Measurements from ENCODE around the gene TRIB2.

The TRIB2 gene

DNA sequence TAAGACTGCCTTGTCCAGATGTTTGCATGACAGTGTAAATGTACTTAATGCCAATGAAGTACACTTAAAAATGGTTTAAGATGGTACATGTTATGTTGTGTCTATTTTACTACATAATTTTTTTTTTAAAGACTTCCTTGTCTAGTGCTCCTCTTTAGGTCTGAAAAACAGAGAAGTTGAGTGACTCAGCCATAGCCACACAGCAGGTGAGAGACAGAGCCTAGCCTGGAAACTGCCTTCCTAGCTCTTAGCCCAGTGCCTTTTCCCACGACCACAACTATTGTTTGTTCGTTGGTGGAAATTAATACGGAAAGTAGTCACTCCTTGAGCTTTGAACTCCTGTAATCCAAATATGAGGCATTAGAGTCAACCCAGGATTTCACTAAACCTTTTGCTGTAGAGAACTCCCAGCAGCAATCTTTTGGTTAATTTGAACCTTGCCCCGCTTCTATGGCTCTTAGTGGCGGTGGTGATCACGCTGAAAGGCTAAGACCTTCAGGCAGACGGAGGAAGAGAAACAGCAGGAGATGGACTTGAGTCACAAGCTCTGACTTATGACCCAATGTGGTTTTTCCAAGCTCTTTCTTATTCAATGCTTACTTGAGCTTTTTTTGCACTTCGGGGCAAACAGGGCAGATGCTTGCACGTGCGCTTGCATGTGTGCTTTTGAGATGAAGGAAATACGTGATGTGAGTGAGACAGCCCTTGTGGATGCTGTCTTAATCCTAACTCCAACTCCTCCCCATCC, 21.2 kb downstream of the TRIB2 start:
- no peak for DNase-seq (ENCODE audit: low read depth, low spot score)
- TF ChIP-seq POLR2AphosphoS5 (IDR thresholded peaks at IDR 0.05; ENCODE audit: borderline replicate concordance, low read depth, low read length) (no peak), EZH2 (IDR thresholded peaks at IDR 0.05) (no peak), FOXP2 (optimal IDR thresholded peaks at IDR 0.05; ENCODE audit: control extremely low read depth, extremely low read length, insufficient read depth) (no peak)
- Histone ChIP-seq H3K36me3 (ENCODE audit: insufficient read depth, low read length) (peaks cover 16% of the 10 kb centered on the region; the same call in 1 of the 2 replicates), H3K27ac (no peak overlapping the region), H3K4me3 (no peak overlapping the region), H3K9ac (ENCODE audit: insufficient read length) (no peak overlapping the region), H3K9me3 (ENCODE audit: low read depth, low read length) (no peaks in the 10 kb centered on the region)

DNA sequence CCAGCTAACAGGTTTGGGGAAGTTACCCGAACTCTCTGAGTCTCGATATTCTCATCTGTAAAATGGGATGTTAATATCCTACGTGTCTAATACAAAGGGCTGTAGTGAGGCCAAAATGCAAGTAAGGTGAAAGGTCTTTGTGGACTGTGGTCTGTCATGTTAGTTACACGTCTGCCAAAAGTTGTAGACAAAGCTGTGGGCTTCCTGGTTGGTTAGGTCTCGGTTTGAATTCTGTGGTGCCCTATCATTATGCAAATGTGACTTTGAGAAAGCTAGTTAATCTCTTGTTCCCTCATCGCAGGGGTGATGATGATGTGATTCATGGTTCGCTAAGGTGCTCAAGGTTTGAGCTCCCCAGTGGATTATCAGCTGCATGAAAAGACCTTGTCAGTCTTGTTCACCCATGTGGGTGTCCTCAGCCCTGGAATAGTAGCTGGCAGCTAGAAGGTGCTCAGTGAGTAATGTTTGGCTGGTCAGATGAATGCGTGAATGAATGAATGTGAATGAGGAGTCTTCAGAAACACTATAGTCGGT, 23.1 kb downstream of the TRIB2 start:
- TF ChIP-seq FOXP2 (optimal IDR thresholded peaks at IDR 0.05; ENCODE audit: control extremely low read depth, extremely low read length, insufficient read depth) (no peak), EZH2 (IDR thresholded peaks at IDR 0.05) (no peak), POLR2AphosphoS5 (IDR thresholded peaks at IDR 0.05; ENCODE audit: borderline replicate concordance, low read depth, low read length) (no peak)
- Histone ChIP-seq H3K9ac (ENCODE audit: insufficient read length) (no peak overlapping the region), H3K36me3 (ENCODE audit: insufficient read depth, low read length) (peaks cover 14% of the 10 kb centered on the region; the same call in 1 of the 2 replicates), H3K9me3 (ENCODE audit: low read depth, low read length) (no peaks in the 10 kb centered on the region), H3K27ac (no peak overlapping the region), H3K4me3 (no peak overlapping the region)
- no peak for DNase-seq (ENCODE audit: low read depth, low spot score)

DNA sequence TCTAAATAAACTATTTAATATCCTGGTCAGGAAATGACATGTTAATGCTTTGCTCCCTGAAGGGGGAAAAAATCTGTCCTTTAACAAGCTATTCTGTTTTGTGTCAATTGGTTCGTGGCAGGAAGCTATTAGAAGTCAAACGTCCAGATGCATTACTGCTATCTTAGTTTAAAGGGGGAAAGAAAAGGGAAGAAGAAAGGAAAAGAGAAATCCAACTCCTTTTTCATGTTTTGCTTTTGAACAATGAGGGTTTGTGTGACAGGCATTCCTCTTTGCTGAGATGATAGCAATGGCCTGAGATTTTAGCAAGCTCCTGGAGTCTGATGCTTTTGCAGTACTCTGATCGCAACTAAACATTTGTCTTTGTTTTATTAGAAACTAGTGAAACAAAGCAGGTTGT, 24.6 kb downstream of the TRIB2 start:
- H3K4me3 ChIP-seq: no peak overlapping the region
- H3K9me3 ChIP-seq (ENCODE audit: low read depth, low read length): no peaks in the 10 kb centered on the region
- TF ChIP-seq POLR2AphosphoS5 (IDR thresholded peaks at IDR 0.05; ENCODE audit: borderline replicate concordance, low read depth, low read length): no peak
- no peak for TF ChIP-seq FOXP2 (optimal IDR thresholded peaks at IDR 0.05; ENCODE audit: control extremely low read depth, extremely low read length, insufficient read depth)
- TF ChIP-seq EZH2 (IDR thresholded peaks at IDR 0.05): no peak
- no peak for DNase-seq (ENCODE audit: low read depth, low spot score)
- no peak overlapping the region for H3K27ac ChIP-seq
- no peak overlapping the region for H3K9ac ChIP-seq (ENCODE audit: insufficient read length)
- H3K36me3 ChIP-seq (ENCODE audit: insufficient read depth, low read length): peaks cover 10% of the 10 kb centered on the region; the same call in 1 of the 2 replicates

DNA sequence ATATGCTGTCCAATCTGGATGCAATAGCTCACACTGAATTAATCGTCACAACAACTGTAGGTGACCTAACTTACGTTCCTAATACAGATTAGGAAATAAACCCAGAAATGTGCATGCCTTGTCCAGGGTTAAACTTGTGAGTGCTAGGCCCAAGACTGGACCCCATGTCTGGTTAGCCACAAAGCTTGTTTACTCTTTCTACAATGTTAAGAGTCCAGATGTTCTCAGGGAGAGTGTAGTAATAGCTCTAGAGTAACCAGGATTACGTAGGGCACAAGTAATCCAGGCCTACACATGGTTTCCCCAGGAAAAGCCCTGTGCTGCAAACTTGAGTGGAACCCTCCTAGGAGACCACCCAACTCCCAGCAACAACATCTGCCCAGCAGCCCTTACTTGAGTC, 26.2 kb downstream of the TRIB2 start:
- no peak for DNase-seq (ENCODE audit: low read depth, low spot score)
- TF ChIP-seq FOXP2 (optimal IDR thresholded peaks at IDR 0.05; ENCODE audit: control extremely low read depth, extremely low read length, insufficient read depth) (no peak), POLR2AphosphoS5 (IDR thresholded peaks at IDR 0.05; ENCODE audit: borderline replicate concordance, low read depth, low read length) (no peak), EZH2 (IDR thresholded peaks at IDR 0.05) (no peak)
- no peak overlapping the region for H3K4me3 ChIP-seq
- H3K27ac ChIP-seq: no peak overlapping the region
- peaks cover 10% of the 10 kb centered on the region; the same call in 1 of the 2 replicates for H3K36me3 ChIP-seq (ENCODE audit: insufficient read depth, low read length)
- no peak overlapping the region for H3K9ac ChIP-seq (ENCODE audit: insufficient read length)
- H3K9me3 ChIP-seq (ENCODE audit: low read depth, low read length): no peaks in the 10 kb centered on the region

DNA sequence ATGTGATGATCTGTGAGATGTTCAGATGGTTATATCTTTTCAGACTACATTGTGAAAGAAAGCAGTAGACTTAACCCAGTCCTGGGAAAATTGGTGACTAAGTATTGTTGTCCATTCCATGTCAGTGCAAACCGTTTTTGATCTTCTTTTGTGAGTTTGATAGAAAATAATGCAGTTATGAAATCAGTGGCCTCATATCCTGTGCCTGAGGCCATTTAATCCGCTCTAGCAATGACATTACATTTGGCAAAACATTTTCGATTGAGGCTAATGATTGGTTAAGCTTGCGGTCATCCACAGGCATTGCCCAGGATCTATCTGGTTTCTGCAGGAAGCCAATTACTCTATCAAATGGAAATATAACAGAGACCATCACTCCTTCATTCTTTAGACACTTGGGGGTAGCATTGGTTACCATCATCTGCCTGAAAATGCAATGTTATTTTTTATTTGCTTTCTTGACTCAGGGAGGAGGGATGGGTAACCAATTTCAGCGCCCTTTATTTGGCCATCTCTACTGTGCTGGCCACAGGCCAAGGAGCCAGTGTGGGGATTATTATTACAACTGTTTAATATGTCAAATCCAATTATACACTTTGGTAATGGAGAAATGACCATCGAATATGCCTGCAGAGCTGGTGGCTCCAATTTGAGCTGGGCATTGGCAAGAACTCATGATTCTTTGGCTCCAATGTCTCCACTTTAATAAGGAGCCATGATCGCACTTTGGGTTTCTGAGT, 33.6 kb downstream of the TRIB2 start:
- TF ChIP-seq POLR2AphosphoS5 (IDR thresholded peaks at IDR 0.05; ENCODE audit: borderline replicate concordance, low read depth, low read length) (no peak), EZH2 (IDR thresholded peaks at IDR 0.05) (no peak), FOXP2 (optimal IDR thresholded peaks at IDR 0.05; ENCODE audit: control extremely low read depth, extremely low read length, insufficient read depth) (no peak)
- H3K36me3 ChIP-seq (ENCODE audit: insufficient read depth, low read length): no peaks in the 10 kb centered on the region
- DNase-seq (ENCODE audit: low read depth, low spot score): no peak
- no peak overlapping the region for H3K4me3 ChIP-seq
- no peaks in the 10 kb centered on the region for H3K9me3 ChIP-seq (ENCODE audit: low read depth, low read length)
- no peak overlapping the region for H3K27ac ChIP-seq
- no peak overlapping the region for H3K9ac ChIP-seq (ENCODE audit: insufficient read length)

DNA sequence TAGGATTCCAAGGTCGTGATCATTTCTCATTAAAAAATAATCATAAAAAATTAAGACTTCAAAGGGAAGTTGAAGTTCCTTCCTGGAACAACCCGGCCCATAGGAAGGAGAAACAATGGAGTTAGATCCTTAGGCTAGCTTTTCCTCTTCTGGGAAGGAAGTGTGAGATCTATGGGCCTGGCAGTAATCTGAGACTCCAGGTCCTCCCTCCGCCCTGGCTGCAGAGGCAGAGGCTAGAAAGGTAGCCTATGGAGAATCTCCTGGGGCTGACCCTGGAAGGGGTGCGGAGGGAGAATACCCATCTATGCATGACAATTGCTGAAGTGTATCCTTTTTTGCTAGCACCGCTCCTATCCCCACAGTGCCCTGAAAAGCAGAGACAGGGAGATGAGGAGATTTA, 37.9 kb downstream of the TRIB2 start:
- H3K9me3 ChIP-seq (ENCODE audit: low read depth, low read length): no peaks in the 10 kb centered on the region
- DNase-seq (ENCODE audit: low read depth, low spot score): no peak
- no peaks in the 10 kb centered on the region for H3K36me3 ChIP-seq (ENCODE audit: insufficient read depth, low read length)
- no peak overlapping the region for H3K9ac ChIP-seq (ENCODE audit: insufficient read length)
- TF ChIP-seq EZH2 (IDR thresholded peaks at IDR 0.05): no peak
- TF ChIP-seq FOXP2 (optimal IDR thresholded peaks at IDR 0.05; ENCODE audit: control extremely low read depth, extremely low read length, insufficient read depth): no peak
- no peak for TF ChIP-seq POLR2AphosphoS5 (IDR thresholded peaks at IDR 0.05; ENCODE audit: borderline replicate concordance, low read depth, low read length)
- H3K4me3 ChIP-seq: no peak overlapping the region
- no peak overlapping the region for H3K27ac ChIP-seq

DNA sequence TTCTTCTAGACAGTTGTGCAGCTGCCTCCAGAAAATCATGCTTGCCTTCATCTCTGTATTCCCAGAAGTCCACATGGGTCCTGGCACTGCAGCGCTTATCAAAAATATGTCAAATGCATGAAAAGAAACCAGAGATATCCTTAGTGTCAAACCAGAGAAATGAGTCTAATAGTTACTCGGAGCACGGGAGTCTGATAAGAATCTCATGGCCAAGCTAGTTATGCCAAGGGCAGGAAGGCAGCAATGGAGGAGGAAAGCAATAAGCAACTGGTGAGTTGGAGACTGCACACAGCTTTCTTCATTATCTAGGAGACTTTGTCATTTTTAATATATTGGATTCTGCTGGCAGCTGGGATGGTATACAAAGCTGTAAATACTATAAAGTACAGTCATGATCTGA, 38.6 kb downstream of the TRIB2 start:
- Histone ChIP-seq H3K4me3 (no peak overlapping the region), H3K9ac (ENCODE audit: insufficient read length) (no peak overlapping the region), H3K36me3 (ENCODE audit: insufficient read depth, low read length) (no peaks in the 10 kb centered on the region), H3K9me3 (ENCODE audit: low read depth, low read length) (no peaks in the 10 kb centered on the region), H3K27ac (no peak overlapping the region)
- no peak for DNase-seq (ENCODE audit: low read depth, low spot score)
- TF ChIP-seq POLR2AphosphoS5 (IDR thresholded peaks at IDR 0.05; ENCODE audit: borderline replicate concordance, low read depth, low read length) (no peak), FOXP2 (optimal IDR thresholded peaks at IDR 0.05; ENCODE audit: control extremely low read depth, extremely low read length, insufficient read depth) (no peak), EZH2 (IDR thresholded peaks at IDR 0.05) (no peak)

DNA sequence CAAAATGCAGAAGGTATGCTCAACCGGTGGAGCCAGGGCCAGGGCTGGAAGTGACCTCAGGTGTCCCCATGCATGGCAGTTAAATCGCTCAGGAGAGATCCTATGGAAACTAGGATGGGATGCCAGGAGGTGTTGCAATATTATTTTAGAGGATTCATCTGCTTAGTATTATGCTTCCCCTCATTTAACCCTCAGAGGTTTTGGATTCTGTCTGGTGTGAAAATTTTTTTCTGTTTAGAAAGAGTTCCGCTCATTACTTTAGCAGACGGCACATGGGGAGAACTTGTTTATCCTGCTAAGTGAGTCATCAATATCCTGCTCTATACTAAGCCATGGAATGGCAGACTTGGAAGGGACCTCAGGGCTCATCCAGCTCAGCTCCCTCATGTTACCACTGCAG, 42.5 kb downstream of the TRIB2 start:
- H3K9ac ChIP-seq (ENCODE audit: insufficient read length): no peak overlapping the region
- H3K9me3 ChIP-seq (ENCODE audit: low read depth, low read length): no peaks in the 10 kb centered on the region
- no peak for DNase-seq (ENCODE audit: low read depth, low spot score)
- H3K36me3 ChIP-seq (ENCODE audit: insufficient read depth, low read length): no peaks in the 10 kb centered on the region
- H3K27ac ChIP-seq: no peak overlapping the region
- H3K4me3 ChIP-seq: no peak overlapping the region
- TF ChIP-seq FOXP2 (optimal IDR thresholded peaks at IDR 0.05; ENCODE audit: control extremely low read depth, extremely low read length, insufficient read depth) (no peak), POLR2AphosphoS5 (IDR thresholded peaks at IDR 0.05; ENCODE audit: borderline replicate concordance, low read depth, low read length) (no peak), EZH2 (IDR thresholded peaks at IDR 0.05) (no peak)
